ENCODE measurements around the gene RAC3. TPM values are rescaled to one million over a fixed set of nuclear protein-coding genes. Genes with fewer than 3 reads are reported as not detected.

The RAC3 gene
- polyA plus RNA-seq, 2 of the 4 experiments (the other 2 are of a cell fraction) = 9.9 to 21.0 TPM

GRCh38 chr17:82003411-82004381 is 27.8 kb upstream of the RAC3 start:
- 35% methylated on average over 43 of the region's 53 CpGs for WGBS (ENCODE audit: missing lambda C conversion rate)
- peak; percentile 85 to 91 for ATAC-seq
- peak; percentile 90 to 95 for DNase-seq (ENCODE audit: low read depth in 1 of 2, low spot score in 1 of 2)
- peak; percentile 86 for FAIRE-seq
- Histone ChIP-seq H3K4me2 (peak overlapping the region; percentile 61), H3K4me3 (no peak overlapping the region), H3K27ac (peak overlapping the region; percentile 81 to 93), H3K4me1 (peaks cover 64% of the 10 kb centered on the region), H3K9me3 (no peaks in the 10 kb centered on the region)
- POLR2A ChIA-PET = interaction anchor here (0.5 to 1.8 kb wide), 7 partner anchors 9 to 44 kb away, joined by 3 to 9 read pairs (median 3); partner anchors contain the start of genes CENPX, DCXR and LRRC45
- CTCF ChIA-PET = interaction anchor here (1.0 to 33.2 kb wide), 15 partner anchors 7 to 134 kb away, joined by 3 to 794 read pairs (median 6); partner anchors contain the start of genes CENPX, LRRC45 and NOTUM
- TF ChIP-seq FOXS1 (CRISPR knock-in tag; IDR thresholded peaks at IDR 0.05) = peak; percentile 82
- no peak for TF ChIP-seq POLR2A (IDR thresholded peaks at IDR 0.05; ENCODE audit: low read length)
- peak in 1 of 2 experiments; percentile 39; a peak in 2 of 5 replicates for TF ChIP-seq RAD21 (conservative IDR thresholded peaks at IDR 0.05 in 1 of 2, IDR thresholded peaks at IDR 0.05 in 1 of 2)
- peak; percentile 55; the same call in 1 of the 2 replicates for TF ChIP-seq JUNB (IDR thresholded peaks at IDR 0.05)
- TF ChIP-seq ZNF302 (CRISPR knock-in tag; IDR thresholded peaks at IDR 0.05) = peak; percentile 79
- no peak for TF ChIP-seq RNF2 (IDR thresholded peaks at IDR 0.05; ENCODE audit: borderline replicate concordance, low read depth)
- TF ChIP-seq RARB (CRISPR knock-in tag; IDR thresholded peaks at IDR 0.05) = 0 out of 2 replicates have a peak, but pooled peaks have one; percentile 17
- no peak for TF ChIP-seq EHMT2 (IDR thresholded peaks at IDR 0.05; ENCODE audit: low read depth)
- TF ChIP-seq HES2 (IDR thresholded peaks at IDR 0.05) = no peak
- TF ChIP-seq SREBF2 (IDR thresholded peaks at IDR 0.05) = no peak
- no peak for TF ChIP-seq NR3C1 (IDR thresholded peaks at IDR 0.05)
- peak; percentile 78; the same call in 1 of the 2 replicates for TF ChIP-seq TFCP2L1 (CRISPR knock-in tag; IDR thresholded peaks at IDR 0.05)
- no peak for TF ChIP-seq ZC3H11A (IDR thresholded peaks at IDR 0.05)
- TF ChIP-seq MYC (IDR thresholded peaks at IDR 0.05; ENCODE audit: borderline replicate concordance, low read length) = peak; percentile 96
- no peak for TF ChIP-seq KDM5A (IDR thresholded peaks at IDR 0.05)
- TF ChIP-seq BCL3 (IDR thresholded peaks at IDR 0.05) = no peak; the same call in 2 of the 3 replicates
- TF ChIP-seq CTCF (IDR thresholded peaks at IDR 0.05) = no peak
- TF ChIP-seq RCOR1 (IDR thresholded peaks at IDR 0.05; ENCODE audit: low read depth, low read length) = no peak
- no peak for TF ChIP-seq HEYL (CRISPR knock-in tag; IDR thresholded peaks at IDR 0.05)
- TF ChIP-seq HMGXB4 (CRISPR knock-in tag; IDR thresholded peaks at IDR 0.05; ENCODE audit: borderline replicate concordance) = peak; percentile 76
- TF ChIP-seq GATA3 (IDR thresholded peaks at IDR 0.05; ENCODE audit: borderline replicate concordance) = peak; percentile 61; the same call in 1 of the 2 replicates
- TF ChIP-seq HOXB13 (CRISPR knock-in tag; IDR thresholded peaks at IDR 0.05; ENCODE audit: low read depth) = peak; percentile 96; the same call in 1 of the 2 replicates
- TF ChIP-seq MAZ (IDR thresholded peaks at IDR 0.05; ENCODE audit: borderline replicate concordance, low read depth, low read length) = 0 out of 2 replicates have a peak, but pooled peaks have one; percentile 5
- TF ChIP-seq REST (IDR thresholded peaks at IDR 0.05) = peak; percentile 29; the same call in 1 of the 2 replicates
- TF ChIP-seq JUN (IDR thresholded peaks at IDR 0.05) = peak; percentile 64 to 89; a peak in 4 of 5 replicates
- no peak for TF ChIP-seq ZSCAN20 (CRISPR knock-in tag; IDR thresholded peaks at IDR 0.05)
- peak; percentile 92 for TF ChIP-seq TP53 (CRISPR knock-in tag; IDR thresholded peaks at IDR 0.05)
- TF ChIP-seq E2F6 (IDR thresholded peaks at IDR 0.05; ENCODE audit: borderline replicate concordance, low read depth) = peak; percentile 99

Measured in A549 (cell line).